H1 (cell line): ENCODE measurements around the gene CLCN5. TPM values are rescaled to one million over a fixed set of nuclear protein-coding genes. Genes with fewer than 3 reads are reported as not detected.
A peak's percentile ranks its signal among the peaks of the same experiment; 100 is the strongest.

Experiments
- BCL11A ChIP-seq, 2 experiments: IDR thresholded peaks; one replicate each; pipeline ENCODE4 v1.6.1; 2011; ENCODE audit warnings: low read depth in 2 of 2, low read length in 2 of 2, mild to moderate bottlenecking in 2 of 2
- RAD21 ChIP-seq, 2 experiments: IDR thresholded peaks in 1 of 2; conservative IDR thresholded peaks in 1 of 2; 2 replicates each; pipeline ENCODE4 v1.6.1; 2011; ENCODE audit warnings: low read depth in 2 of 2, low read length in 2 of 2, improper control_type of control experiment in 1 of 2, inconsistent platforms in 1 of 2, mild to moderate bottlenecking in 1 of 2, moderate library complexity in 1 of 2
- SIX5 ChIP-seq: IDR thresholded peaks from 2 replicates; pipeline ENCODE4 v1.6.1; 2011; ENCODE audit warnings: mild to moderate bottlenecking, low read depth, low read length
- polyA plus RNA-seq, 7 experiments: library from polyadenylated mRNA; depleted of rRNA in 3 of 7; stranded (reverse) in 5 of 7; unstranded in 2 of 7; fragments of >200 nt in 5 of 7; fragments of 200-250 nt in 2 of 7; gene quantifications; 1 replicate in 5 of 7; 2 replicates in 1 of 7; 4 replicates in 1 of 7; pipeline versions ENCODE4 v1.2.1 to v1.2.3, GENCODE V29; 2011 to 2013; ENCODE audit warnings: missing spikeins in 2 of 7, mixed read lengths in 2 of 7
- total RNA-seq: library from RNA; stranded (reverse); fragmentation: NEBNext Ultra II Directional; extraction: Animal tissue kit (Norgen Biotek cat#: 25700); gene quantifications from 2 replicates; pipeline ENCODE4 v1.2.1, GENCODE V29; 2021

The CLCN5 gene
- total and polyA plus RNA-seq, 2 of the 8 experiments (the other 6 are each of a cell fraction or from before 2014, with no cell fraction given) = 4.2 to 9.7 TPM

DNA sequence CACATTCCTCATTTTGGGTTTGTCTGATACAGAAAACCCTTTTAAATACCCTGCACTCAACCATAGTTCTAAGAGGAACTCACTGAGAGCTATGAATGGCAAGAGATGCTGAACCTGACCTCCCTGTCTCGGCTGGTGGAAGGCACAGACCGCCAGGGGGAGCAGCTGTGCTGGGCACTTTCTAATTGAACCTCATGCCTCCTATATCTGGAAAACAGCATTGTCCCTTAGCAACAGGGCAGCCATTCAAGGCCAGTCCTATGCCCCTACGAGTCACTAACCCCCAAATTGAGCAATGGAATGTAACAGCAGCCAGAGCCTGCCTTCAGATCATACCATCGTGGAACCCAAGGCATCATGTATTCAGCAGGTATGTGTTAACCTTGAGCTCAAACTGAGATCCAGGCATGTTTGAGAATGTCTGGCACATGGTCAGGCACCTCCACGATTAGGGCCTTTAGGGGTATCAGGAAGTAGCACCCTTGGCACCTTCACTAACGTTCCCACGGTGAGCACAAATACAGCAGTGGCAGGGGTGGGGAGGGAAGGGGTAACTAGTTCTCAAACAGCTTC, 38.0 kb upstream of the CLCN5 start (continued):
- peak; percentile 52 to 55 for TF ChIP-seq RAD21 (IDR thresholded peaks at IDR 0.05 in 1 of 2, conservative IDR thresholded peaks at IDR 0.05 in 1 of 2; ENCODE audit: low read depth in 2 of 2, low read length in 2 of 2)
- no peak for TF ChIP-seq BCL11A (IDR thresholded peaks at IDR 0.05; ENCODE audit: low read depth in 2 of 2, low read length in 2 of 2)
- TF ChIP-seq SIX5 = no peak
